AML-193 (cell line): Measurements from ENCODE around the gene PAK1.
"Not testable (repeated sequence)": the region's sequence is repeated elsewhere in the genome, so short reads cannot be mapped to it uniquely, and the experiment has no call there.

Experiments used
- DNase-seq, 2 experiments: peaks; one replicate each; lab custom pipeline; 2025; lab: John Stamatoyannopoulos, UW

The PAK1 gene

GRCh38 chr11:77473801-77474683 is at the start of gene PAK1:
Gene PAK1, minus strand, starts transcription at chr11:77474094. Its CDS starts 81,574 bp downstream, at chr11:77392520.
- DNase-seq: peak; percentile 59 to 72

DNA sequence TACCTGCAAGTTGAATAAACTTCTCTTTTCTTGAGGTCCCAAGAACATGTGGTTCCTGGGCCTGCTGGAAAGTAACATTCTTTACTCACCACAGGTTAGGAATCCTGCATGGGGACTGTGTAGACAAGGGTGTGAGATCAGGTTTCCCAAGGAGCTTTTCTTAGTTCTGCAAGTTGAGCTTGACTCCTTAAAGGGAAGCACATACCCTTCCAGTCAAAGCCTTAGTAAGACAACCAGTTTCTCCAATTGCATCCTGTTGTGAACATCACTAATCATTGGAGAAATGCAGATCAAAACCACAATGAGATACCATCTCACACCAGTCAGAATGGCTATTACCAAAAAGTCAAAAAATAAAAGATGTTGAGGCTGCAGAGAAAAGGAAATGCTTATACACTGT is 48.3 kb upstream of the PAK1 start:
- DNase-seq: no peak

DNA sequence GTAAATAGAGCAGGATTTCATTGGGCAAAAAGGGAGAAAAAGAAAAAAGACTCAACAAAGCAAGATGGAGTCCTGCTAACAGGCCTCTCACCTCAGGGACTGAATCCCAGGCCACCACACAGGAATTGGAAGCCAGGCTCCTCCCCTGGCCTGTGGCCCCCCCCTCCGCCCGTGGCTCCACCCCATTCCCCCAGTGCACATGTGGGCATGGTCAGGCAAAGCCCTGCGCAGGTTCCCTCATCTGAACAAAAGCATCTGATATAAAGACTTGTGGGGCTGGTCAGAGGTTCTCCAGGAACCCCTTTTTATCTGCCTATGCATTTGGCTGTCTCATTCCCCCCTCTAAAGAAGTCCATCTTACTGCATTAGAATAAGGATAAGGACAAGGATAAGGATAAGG is 46.0 kb upstream of the PAK1 start:
- DNase-seq: no peak

GRCh38 chr11:77518471-77518870 is 44.6 kb upstream of the PAK1 start:
- DNase-seq: no peak

DNA sequence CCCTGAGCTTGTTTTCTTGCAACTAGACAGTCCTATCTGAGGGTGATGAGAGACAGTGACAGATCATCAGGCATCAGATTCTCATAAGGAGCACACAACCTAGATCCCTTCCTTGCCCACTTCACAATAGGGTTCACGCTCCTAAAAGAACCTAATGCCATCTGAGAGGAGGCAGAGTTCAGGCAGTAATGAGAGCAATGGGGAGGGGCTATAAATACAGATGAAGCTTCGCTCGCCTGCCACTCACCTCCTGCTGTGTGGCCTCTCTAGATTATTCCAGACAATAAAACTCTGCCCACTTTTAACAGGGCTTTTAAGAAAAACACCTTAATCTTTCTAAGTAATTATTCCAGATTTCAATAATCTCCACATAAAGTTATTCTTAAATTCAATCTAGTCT is 43.9 kb upstream of the PAK1 start:
- no peak for DNase-seq

DNA sequence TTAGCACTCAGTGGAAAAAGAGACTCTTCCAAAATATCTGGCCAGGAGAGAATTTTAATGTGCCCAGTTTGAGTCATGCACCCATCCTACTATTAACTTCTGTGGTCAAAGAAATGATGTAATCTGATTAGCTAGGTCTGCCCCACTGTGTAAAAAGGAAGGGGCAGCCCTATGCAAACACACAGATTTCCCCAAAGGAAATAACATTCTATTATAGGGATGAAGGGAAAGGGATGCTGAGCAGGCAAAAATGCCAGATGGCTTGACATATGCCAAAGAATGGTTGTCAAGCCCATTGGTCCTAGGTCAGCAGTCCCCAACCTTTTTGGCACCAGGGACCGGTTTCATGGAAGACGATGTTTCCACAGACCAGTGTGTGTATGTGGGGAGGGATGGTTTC is 43.3 kb upstream of the PAK1 start:
- peak in 1 of 2 experiments; percentile 5 for DNase-seq

DNA sequence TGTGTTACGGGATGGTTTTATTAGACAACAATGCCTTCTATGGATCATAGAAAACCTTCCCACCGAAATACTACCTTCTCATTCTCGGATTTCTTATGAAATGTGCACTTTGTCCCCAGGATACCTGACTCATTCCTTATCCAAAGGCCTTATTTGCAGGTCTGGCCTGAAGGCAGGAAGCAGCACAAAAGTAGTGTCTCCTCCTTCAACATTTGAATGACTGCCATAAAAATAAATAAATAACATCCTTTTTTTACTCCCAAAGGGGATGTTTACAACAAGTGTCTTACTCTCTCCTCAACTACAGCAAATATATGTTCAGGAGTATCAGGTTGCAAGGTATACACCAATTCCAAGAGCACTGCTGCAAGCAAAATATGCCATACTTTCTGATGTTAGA is 41.6 kb upstream of the PAK1 start:
- DNase-seq: no peak

DNA sequence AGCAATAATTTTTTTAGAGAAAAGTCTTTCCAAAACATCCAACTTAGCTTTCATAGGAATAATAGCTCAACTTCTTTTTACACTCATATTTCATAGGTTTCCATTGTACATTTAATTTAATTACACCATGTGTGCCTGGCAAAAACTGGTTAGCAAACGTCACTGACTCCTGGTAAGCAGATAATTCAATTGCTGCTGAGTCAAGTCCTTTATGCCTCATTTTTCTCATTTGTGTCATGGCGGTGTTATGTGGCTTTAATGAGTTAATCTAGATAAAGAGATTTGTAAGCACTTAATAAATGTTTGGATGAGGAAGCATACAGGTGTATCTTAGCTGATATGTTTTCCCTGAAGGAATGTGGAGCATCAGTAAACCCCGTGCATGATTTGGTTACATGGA is 41.2 kb upstream of the PAK1 start:
- DNase-seq: no peak

- DNase-seq: peak; percentile 88 to 94
Measured at GRCh38 chr11:77512092-77512491, 38.2 kb upstream of the PAK1 start.

DNA sequence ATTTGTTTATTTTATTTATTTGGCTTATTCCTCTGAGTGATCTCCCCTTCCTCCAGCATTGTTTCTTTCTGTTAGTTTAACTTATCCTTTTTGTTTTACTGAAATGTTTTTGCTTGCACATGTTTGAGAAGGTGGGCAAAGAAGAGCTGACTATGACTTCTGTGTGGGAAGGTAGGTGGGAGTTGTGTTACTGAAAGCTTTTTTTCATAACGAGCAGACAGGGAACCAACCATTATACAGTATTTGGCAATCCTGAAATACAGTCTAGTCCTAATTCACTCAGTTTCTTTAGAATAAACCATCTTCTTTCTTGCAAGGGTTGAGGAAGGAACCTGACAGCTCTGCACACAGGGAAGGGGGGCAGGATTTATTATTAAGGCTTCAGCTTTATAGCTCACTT is 37.0 kb upstream of the PAK1 start:
- DNase-seq: no peak

DNA sequence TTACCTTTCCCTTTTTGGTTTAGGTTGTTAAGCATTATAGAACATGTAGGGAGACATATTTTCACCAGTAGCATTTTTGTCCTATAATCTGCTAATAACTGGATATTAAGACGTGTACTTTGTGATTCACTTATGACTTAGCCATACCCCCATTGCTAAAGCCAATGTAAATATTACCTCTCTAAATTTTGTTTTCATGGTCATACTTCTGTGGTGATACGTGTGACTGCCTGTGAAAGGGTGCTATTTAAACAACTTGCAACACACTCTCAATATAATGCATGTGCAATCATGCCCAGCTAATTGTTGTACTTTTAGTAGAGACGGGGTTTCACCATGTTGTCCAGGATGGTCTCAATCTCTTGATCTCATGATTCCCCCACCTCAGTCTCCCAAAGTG is 36.2 kb upstream of the PAK1 start:
- no peak for DNase-seq

GRCh38 chr11:77508019-77508418 is 34.1 kb upstream of the PAK1 start:
- DNase-seq: no peak

DNA sequence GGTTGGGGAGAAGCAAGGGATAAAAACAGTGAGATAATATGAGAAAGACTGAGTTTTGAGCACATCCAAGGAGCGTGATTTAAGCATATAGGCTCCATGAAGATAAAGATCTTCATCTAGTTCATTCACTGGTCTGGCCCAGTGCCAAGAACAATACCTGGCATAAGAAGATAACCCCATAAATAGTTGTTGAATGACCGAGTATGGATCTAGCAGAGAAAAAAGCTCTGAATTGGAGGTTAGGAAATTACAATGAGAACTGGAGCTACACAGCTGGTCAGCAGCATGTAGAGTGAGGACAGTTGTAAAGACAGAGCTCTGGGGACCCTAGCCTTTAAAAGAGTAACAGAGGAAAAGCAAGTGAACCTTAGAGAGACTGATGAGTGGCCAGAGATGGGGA is 33.0 kb upstream of the PAK1 start:
- no peak for DNase-seq

GRCh38 chr11:77505956-77506355 is 32.1 kb upstream of the PAK1 start:
- DNase-seq: no peak

DNA sequence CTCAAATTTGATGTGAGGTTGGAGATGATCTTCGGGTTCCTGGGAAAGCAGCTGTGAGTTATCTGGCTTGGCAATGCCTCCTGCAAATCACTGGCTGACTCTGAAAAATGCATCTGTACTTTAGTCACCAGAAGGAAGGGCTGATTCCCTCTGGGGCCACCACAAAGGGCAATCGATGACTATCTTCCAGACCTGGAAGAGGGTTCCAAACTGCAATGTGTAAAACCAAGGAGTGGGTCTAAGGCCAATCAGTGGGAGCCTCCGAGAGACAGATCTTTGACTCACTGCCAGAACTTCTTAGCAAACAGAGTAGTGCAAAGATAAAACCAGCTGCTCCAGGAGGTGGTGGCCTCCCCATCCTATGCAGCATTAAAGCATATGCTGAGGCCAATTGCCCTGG is 29.1 kb upstream of the PAK1 start:
- DNase-seq: no peak

DNA sequence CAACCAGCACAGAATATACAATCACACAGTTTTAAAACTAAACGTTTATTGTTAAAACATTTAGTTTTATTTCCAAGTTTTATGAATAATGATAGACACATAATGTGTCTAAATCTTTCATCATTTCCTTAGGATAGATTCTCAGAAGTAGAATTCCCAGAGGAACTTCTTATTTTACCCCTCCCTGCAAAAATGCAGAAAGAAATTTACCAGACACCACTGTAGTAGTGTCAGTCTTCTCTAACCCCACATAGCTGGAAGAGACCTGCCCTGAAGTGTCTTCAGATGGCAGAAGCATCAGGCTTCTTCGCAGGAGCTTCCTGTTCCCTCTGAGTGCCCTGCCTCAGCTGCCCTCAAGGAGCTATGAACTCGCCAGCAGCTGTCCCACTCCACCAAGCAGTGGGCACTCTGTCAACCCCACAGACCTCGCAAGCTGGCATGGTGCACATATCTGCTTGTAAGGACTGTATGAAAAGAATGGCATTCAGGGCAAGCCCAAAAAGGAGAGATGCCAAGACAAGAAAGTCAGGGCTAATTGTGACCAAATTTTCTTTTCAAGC is 28.5 kb upstream of the PAK1 start:
- DNase-seq: peak in 1 of 2 experiments; percentile 19

GRCh38 chr11:77501758-77502157 is 27.9 kb upstream of the PAK1 start:
- DNase-seq: peak; percentile 39 to 69

- no peak for DNase-seq
Measured at GRCh38 chr11:77497368-77497767, 23.5 kb upstream of the PAK1 start.

GRCh38 chr11:77495526-77495925 is 21.6 kb upstream of the PAK1 start:
- DNase-seq: no peak

- DNase-seq: not testable (repeated sequence)
Measured at GRCh38 chr11:77490035-77490434, 16.1 kb upstream of the PAK1 start.

DNA sequence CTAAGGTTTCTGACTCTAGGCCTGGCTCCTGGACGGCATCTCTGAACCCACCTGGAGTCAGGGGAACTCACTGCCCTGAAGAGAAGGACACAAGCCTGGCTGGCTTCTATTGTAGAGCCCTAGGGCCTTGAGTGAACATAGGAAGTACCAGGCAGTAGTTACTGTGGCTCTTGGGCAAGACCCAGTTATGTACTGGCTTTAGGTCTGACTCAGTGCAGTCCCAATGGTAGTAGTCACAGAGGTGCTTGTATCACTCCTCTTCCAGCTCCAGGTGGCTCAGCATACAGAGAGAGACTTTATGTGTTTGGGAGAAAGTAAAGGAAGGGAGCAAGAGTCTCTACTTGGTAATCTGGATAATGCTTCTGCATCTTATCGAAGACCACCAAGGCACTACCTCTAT is 13.9 kb upstream of the PAK1 start:
- DNase-seq: no peak

DNA sequence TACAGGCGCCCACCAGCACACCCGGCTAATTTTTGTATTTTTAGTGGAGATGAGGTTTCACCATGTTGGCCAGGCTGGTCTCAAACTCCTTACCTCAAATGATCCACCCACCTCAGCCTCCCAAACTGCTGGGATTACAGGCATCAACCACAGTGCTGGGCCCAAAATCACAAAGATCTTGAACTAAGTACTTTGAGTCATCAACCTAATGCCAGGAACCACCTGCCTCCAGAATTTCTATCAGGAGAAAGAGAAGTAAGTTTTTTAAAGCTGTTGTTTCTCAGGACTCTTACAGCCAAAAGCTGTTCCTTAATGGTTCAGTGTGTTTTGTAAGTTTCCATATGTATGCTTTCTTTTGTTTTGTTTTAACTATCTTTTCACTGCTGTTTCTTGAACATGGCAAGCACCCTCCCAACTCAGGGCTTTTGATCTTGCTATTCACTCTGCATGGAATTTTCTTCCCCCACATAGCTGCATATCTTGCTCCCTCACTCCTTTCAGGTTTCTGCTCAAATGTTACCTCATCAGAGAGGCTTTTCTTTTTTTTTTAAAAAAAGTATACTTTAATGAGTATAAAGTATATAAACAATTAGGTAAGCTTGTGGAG is 6.0 kb upstream of the PAK1 start:
- no peak for DNase-seq

DNA sequence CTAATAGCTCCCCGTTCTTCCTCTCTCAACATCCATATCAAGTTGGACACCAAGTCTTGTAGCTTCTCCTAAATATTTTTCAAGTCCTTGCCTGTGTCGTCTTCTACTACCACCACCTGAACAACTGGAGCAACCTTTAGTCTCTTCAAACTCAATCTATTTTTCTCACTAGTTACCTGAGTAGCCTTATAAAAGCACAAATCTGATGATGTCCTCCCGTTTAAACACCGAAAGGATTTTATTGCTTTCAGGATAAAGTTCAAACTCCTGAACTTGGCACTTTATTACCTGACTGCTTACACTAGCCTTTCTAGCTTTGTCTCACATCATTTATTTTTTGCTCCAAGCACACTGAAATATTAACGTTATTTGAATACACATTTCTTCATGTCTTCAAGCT is 1.3 kb upstream of the PAK1 start:
- no peak for DNase-seq
